Left forelimb (tissue), 1 donor: ENCODE data around the gene KREMEN1.
A peak's percentile ranks its signal among the peaks of the same experiment; 100 is the strongest.

Experiments
- DNase-seq: peaks from one replicate; pipeline ENCODE4 v3.0.0-alpha.2; 2018; ENCODE audit warnings: low spot score

KREMEN1 gene

GRCh38 chr22:29133603-29134133 is 60.8 kb downstream of the KREMEN1 start:
- no peak for DNase-seq

GRCh38 chr22:29134448-29134847 is 61.6 kb downstream of the KREMEN1 start:
- DNase-seq = no peak

- no peak for DNase-seq
These were observed 64.2 kb downstream of the KREMEN1 start for GRCh38 chr22:29136782-29137700.

DNA sequence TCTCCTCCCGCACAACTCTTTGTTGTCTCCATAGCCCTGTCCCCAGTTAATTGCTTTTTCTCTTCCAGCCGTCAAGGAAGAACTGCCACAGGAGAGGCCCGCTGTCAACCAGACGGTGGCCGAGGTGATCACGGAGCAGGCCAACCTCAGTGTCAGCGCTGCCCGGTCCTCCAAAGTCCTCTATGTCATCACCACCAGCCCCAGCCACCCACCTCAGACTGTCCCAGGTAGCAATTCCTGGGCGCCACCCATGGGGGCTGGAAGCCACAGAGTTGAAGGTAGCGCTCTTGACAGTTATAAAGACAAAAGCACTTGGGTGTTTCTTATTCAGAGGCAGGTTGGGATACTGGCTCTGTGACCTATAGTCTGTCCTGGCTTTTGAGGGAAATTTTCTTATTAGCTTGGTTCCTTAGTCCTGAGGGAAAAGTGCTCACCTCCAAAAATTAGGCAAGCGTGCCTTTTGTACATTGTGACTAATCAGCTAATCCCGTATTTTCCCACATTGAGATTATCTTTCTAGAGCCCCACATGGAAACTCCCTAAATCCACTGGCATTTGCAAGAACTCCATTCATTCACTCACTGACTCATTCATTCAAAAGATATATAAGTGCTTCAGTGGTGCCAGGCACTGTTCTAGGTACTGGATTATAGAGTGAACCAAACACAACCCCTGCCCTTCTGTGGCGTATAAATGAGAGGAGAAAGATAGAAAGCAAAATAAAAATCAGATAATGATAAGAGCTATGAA is 65.9 kb downstream of the KREMEN1 start:
- no peak for DNase-seq

- DNase-seq = no peak
These were observed 67.3 kb downstream of the KREMEN1 start for GRCh38 chr22:29139965-29140782.

DNA sequence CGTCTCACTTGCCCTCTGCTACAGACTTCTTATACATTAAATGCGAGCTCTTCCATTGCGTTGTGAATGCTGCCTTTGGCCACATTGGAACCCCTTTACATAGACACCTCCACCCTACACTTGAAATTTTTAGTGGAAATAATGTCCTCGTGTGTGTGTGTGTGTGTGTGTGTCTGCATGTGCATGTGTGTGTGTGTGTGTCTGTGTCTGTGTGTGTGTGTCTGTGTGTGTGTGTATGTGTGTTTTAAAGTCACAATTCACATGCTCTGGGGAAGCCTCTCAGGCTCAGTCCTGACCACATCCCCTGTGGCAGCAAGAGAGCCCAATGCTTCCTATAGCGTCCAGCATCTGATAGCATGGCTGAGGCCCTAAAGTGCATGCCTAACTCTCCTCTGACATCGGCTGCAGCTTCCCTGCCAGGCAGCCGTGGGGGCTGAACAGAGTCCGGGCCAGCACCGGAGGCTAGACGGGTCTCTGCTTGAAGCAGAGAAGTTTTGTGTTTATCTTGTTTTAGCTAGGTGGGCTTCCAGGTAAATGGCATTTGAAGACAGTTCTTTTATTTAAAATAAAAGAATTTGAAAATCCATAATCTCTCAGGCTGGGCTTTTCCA is 68.3 kb downstream of the KREMEN1 start:
- no peak for DNase-seq

DNA sequence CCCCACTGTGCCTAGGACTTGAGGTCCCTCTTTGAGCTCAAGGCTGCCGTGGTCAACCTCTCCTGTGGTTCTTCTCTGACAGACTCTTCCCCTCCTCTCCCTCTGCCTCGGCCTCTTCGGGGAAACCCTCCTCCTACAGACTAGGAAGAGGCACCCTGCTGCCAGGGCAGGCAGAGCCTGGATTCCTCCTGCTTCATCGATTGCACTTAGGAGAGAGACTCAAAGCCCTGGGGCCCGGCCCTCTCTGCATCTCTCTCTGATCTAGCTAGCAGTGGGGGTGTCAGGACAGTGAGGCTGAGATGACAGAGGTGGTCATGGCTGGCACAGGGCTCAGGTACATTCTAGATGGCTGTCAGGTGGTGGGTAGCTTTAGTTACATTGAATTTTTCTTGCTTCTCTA is 69.3 kb downstream of the KREMEN1 start:
- no peak for DNase-seq

GRCh38 chr22:29143941-29144785 is 71.3 kb downstream of the KREMEN1 start:
- no peak for DNase-seq

- no peak for DNase-seq
These were observed 71.9 kb downstream of the KREMEN1 start for GRCh38 chr22:29144786-29145160.

GRCh38 chr22:29145321-29146072 is 72.7 kb downstream of the KREMEN1 start:
- DNase-seq = no peak

GRCh38 chr22:29146091-29146560 is 73.3 kb downstream of the KREMEN1 start:
- DNase-seq = no peak

GRCh38 chr22:29146771-29147170 is 73.9 kb downstream of the KREMEN1 start:
- DNase-seq = no peak

- DNase-seq = no peak
These were observed 74.6 kb downstream of the KREMEN1 start for GRCh38 chr22:29147331-29147899.

GRCh38 chr22:29148036-29148435 is 75.2 kb downstream of the KREMEN1 start:
- no peak for DNase-seq

DNA sequence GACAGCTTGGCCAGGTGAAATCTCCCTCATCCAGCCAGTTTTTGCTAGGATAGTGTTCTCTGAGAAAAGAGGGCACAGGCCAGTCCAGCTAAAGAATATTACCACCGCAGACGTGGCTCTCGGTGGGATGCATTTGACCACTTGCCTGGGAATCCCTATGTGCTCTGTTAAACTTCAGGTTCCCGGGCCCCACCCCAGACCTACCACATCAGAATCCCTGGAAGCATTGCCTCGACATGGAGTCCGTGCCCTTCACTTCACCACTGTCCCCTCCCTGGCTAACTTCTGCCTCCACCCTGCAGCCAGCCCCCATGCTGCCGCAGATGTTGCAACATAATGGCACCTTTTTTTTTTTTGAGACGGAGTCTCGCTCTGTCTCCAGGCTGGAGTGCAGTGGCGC is 76.0 kb downstream of the KREMEN1 start:
- peak; percentile 15 for DNase-seq

DNA sequence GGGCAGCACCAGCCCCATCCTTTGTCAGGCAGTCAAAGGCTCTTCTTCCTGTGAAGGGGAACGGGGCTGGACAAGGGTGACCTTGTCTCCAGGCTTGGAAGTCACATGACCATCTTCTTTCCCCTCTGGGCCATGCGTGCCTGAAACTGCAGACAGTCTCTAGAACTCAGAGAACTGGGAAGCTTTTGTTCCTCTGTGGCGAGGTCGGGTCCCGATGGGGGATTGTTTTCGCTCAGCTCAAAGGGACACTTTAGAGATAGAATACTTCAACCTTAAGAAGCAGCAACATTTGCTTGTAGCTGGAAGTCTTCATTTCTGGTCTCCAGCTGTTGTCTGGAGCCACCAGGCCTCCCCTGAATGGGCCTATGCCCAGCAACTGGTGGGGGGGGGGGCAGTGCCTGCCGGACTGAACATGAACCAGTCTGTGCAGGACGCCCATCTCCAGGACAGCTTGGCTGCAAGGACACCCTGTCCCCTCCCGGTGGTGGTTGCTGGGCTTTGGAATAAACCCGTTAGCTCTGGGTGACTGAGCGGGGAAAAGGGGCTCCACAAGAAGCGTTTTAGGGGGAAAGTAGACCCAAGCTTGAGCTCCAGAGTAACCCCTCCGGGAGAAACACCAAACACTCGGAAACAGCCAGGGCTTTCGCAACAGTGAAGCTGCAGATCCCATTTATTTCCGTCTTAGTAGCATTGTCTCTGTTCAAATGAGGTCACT is 77.2 kb downstream of the KREMEN1 start:
- DNase-seq = no peak

- DNase-seq = no peak
These were observed 77.9 kb downstream of the KREMEN1 start for GRCh38 chr22:29150701-29151100.

DNA sequence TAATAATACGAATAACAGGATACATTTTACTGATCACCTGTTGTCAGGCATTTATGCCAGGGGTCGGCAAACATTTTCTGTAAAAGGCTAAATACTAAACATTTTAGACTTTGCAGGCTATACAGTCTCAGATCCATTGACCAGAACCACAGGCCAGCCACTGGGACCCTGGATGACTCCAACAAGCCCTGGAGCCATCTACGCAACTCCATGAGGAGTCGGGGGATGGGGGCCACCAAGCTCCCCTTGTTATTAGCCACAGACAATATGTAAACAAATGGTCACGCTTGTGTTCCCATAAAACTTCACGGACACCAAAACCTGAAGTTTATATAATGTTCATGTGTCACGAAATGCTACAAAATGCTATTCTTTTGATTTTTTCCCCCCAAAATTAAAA is 78.5 kb downstream of the KREMEN1 start:
- no peak for DNase-seq
